Measurements from ENCODE around the gene CYP4F12.
A peak's percentile ranks its signal among the peaks of the same experiment; 100 is the strongest.
"Not testable (repeated sequence)": the region's sequence is repeated elsewhere in the genome, so short reads cannot be mapped to it uniquely, and the experiment has no call there.

The CYP4F12 gene

DNA sequence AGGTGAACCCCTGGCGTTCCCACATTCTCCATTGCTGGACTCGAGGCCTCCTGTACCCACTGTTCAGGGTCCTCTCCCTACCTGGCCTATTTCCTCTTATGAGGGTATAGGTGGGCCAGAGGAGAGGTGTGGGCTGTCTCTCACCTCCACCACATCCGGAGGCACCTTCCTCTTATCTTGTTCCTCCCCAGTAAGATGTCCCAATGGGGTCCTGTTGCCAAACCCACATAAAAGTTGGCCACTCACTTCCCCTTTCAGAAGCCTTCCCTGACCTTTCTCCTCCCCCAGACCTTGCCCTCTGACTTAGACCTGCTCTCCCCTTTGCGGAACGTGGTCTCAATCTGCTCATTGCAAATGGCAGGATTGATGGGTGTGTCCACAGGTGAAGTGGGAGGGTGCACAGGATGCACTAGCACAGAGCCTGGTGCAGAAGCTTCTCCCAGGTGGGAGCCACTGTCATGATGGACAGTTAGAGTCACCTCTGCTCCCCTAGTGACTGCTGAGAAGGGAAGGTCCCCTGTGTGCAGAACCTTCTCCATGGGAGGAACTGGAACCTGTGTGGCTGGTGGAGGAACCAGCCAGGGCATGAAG, 30.9 kb upstream of the CYP4F12 start:
- DNase-seq (ENCODE audit: low spot score in 2 of 2) = no peak
- Mint-ChIP-seq H3K9me3 (peaks cover 4% of the 10 kb centered on the region), H3K27me3 (peaks cover 8% of the 10 kb centered on the region), H3K36me3 (no peaks in the 10 kb centered on the region), H3K4me1 (peaks cover 10% of the 10 kb centered on the region), H3K4me3 (no peak overlapping the region), H3K27ac (no peak overlapping the region)
- ATAC-seq (ENCODE audit: low read depth) = peak; percentile 70

DNA sequence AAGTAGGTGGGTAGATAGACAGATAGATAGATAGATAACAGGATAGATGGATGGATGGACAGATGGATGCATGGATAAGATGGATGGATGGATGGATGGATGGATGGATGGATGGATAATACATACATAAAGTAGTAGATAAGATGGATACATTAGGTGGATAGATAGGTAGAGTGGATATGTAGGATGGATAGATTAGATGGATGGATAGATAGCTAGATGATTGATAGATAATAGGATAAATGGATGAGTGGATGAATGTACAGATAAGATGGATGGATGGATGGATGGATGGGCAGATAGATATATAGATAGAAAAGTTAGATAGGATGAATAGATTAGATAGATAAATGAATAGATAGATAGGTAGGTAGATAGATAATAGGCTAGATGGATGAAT, 30.1 kb upstream of the CYP4F12 start:
- no peak for DNase-seq (ENCODE audit: low spot score in 2 of 2)
- H3K4me3 Mint-ChIP-seq = no peak overlapping the region
- no peak overlapping the region for H3K27ac Mint-ChIP-seq
- peaks cover 4% of the 10 kb centered on the region for H3K9me3 Mint-ChIP-seq
- H3K4me1 Mint-ChIP-seq = peaks cover 10% of the 10 kb centered on the region
- ATAC-seq (ENCODE audit: low read depth) = no peak
- H3K27me3 Mint-ChIP-seq = peaks cover 8% of the 10 kb centered on the region
- no peaks in the 10 kb centered on the region for H3K36me3 Mint-ChIP-seq

DNA sequence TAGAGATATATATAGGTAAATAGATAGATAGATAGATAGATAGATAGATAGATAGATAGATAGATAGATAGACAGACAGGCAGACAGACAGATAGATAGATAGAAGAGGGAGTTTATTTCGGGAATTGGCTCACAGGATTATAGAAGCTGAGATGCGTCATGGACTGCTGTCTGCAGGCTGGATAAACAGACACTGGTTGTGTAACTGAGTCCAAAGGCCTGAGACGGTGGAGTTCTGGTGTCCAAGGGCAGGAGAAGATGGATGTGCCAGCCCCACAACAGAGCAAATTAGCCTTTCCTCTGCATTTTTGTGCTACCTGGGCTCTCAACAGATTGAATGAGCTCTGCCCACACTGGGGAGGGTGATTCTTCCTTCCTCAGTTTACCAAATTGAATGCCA, 29.5 kb upstream of the CYP4F12 start:
- Mint-ChIP-seq H3K4me3 (no peak overlapping the region), H3K27me3 (peaks cover 8% of the 10 kb centered on the region), H3K27ac (no peak overlapping the region), H3K36me3 (no peaks in the 10 kb centered on the region), H3K9me3 (peaks cover 4% of the 10 kb centered on the region), H3K4me1 (peaks cover 10% of the 10 kb centered on the region)
- no peak for ATAC-seq (ENCODE audit: low read depth)
- no peak for DNase-seq (ENCODE audit: low spot score in 2 of 2)

GRCh38 chr19:15644066-15644741, 28.7 kb upstream of the CYP4F12 start:
- Mint-ChIP-seq H3K27ac (no peak overlapping the region), H3K27me3 (peaks cover 8% of the 10 kb centered on the region), H3K36me3 (no peaks in the 10 kb centered on the region), H3K4me3 (no peak overlapping the region), H3K9me3 (peaks cover 4% of the 10 kb centered on the region), H3K4me1 (peaks cover 10% of the 10 kb centered on the region)
- DNase-seq (ENCODE audit: low spot score in 2 of 2) (no peak), ATAC-seq (ENCODE audit: low read depth) (no peak)

- DNase-seq (ENCODE audit: low spot score in 2 of 2) = no peak
- no peak overlapping the region for H3K4me3 Mint-ChIP-seq
- peaks cover 10% of the 10 kb centered on the region for H3K4me1 Mint-ChIP-seq
- no peak for ATAC-seq (ENCODE audit: low read depth)
- no peaks in the 10 kb centered on the region for H3K36me3 Mint-ChIP-seq
- peaks cover 4% of the 10 kb centered on the region for H3K9me3 Mint-ChIP-seq
- H3K27me3 Mint-ChIP-seq = peaks cover 8% of the 10 kb centered on the region
- H3K27ac Mint-ChIP-seq = no peak overlapping the region
Measured at GRCh38 chr19:15644816-15645215, 28.1 kb upstream of the CYP4F12 start.

- Mint-ChIP-seq H3K4me3 (no peak overlapping the region), H3K27me3 (peaks cover 18% of the 10 kb centered on the region), H3K4me1 (no peaks in the 10 kb centered on the region)
Measured at GRCh38 chr19:15649526-15649925, 23.4 kb upstream of the CYP4F12 start.

GRCh38 chr19:15650123-15650522, 22.8 kb upstream of the CYP4F12 start:
- not testable (repeated sequence) for H3K27ac Mint-ChIP-seq; ATAC-seq (ENCODE audit: low read depth); H3K9me3 Mint-ChIP-seq; DNase-seq (ENCODE audit: low spot score in 2 of 2); H3K4me1 Mint-ChIP-seq; H3K36me3 Mint-ChIP-seq; H3K4me3 Mint-ChIP-seq
- peaks cover 19% of the 10 kb centered on the region for H3K27me3 Mint-ChIP-seq

More at GRCh38 chr19:15649526-15649925, 23.4 kb upstream of the CYP4F12 start:
- Mint-ChIP-seq H3K9me3 (no peaks in the 10 kb centered on the region), H3K27ac (no peak overlapping the region), H3K36me3 (no peaks in the 10 kb centered on the region)
- ATAC-seq (ENCODE audit: low read depth) = no peak
- DNase-seq (ENCODE audit: low spot score in 2 of 2) = no peak

DNA sequence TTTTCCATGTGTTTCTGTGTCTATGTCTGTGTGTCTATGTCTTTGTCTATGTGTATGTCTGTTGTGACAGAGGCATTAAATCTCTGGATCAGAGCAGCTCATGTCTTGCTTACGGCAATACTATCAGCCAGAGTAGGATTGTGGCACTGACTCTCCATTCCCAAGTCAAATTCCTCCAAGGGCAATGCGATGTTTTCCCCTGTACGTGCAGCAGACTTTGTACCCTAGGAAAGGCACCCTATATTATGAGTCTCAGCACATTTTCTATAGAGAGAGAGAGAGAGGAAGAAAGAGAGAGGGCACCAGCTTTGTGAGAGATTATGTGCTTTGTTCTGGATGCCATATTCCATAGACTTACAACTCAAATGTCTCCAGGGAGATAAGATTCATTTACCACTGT, 21.1 kb upstream of the CYP4F12 start:
- ATAC-seq (ENCODE audit: low read depth) = no peak
- Mint-ChIP-seq H3K4me3 (no peak overlapping the region), H3K27me3 (peaks cover 18% of the 10 kb centered on the region), H3K27ac (no peak overlapping the region), H3K9me3 (no peaks in the 10 kb centered on the region), H3K36me3 (no peaks in the 10 kb centered on the region), H3K4me1 (no peaks in the 10 kb centered on the region)
- no peak for DNase-seq (ENCODE audit: low spot score in 2 of 2)

DNA sequence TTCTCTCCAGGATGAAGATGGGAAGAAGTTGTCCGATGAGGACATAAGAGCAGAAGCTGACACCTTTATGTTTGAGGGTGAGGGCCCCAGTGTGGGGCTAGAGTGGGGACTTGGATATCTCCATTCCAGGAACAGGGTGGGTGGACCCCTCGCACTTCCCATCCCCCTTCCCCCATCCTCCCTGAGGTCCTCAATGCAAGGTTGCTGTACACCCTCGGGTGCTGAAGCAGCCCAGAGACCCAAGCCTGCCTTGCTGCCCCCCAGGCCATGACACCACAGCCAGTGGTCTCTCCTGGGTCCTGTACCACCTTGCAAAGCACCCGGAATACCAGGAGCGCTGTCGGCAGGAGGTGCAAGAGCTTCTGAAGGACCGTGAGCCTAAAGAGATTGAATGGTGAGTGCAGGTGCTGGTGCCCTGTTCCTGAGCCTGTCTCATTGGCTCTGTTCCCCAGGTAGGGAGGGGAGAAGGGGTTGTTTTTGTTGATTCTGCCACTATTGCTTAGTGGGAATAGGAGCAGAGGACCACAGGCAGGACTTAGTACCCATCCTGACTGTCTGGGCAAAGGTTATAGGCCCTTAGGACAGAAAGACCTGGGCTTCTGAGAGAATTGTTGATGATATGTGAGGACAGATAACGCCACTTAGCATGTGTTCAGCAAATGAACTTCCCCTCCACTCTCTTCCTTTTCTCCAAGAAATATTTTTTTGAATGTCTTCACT, 20.2 kb upstream of the CYP4F12 start:
- DNase-seq (ENCODE audit: low spot score in 2 of 2) = no peak
- Mint-ChIP-seq H3K4me3 (no peak overlapping the region), H3K27me3 (peaks cover 18% of the 10 kb centered on the region), H3K36me3 (no peaks in the 10 kb centered on the region), H3K4me1 (no peaks in the 10 kb centered on the region), H3K27ac (no peak overlapping the region), H3K9me3 (no peaks in the 10 kb centered on the region)
- ATAC-seq (ENCODE audit: low read depth) = no peak

DNA sequence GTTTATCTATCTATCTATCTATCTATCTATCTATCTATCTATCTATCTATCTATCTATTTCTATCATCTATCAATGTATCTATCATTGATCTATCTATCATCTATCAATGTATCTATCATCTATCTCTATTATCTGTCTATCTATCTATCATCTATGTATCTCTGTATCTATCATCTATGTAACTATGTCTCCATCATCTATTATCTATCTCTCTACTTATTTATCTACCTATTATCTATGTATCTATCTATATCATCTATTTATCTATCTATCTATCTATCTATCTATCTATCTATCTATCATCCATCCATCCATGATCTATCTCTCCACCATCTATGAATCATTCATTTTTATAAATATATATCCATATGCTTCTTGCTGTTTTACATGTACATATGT, 16.4 kb upstream of the CYP4F12 start:
- no peaks in the 10 kb centered on the region for H3K36me3 Mint-ChIP-seq
- H3K27ac Mint-ChIP-seq = no peak overlapping the region
- ATAC-seq (ENCODE audit: low read depth) (no peak), DNase-seq (ENCODE audit: low spot score in 2 of 2) (no peak)
- H3K4me1 Mint-ChIP-seq = no peaks in the 10 kb centered on the region
- peaks cover 20% of the 10 kb centered on the region for H3K27me3 Mint-ChIP-seq
- peaks cover 2% of the 10 kb centered on the region for H3K9me3 Mint-ChIP-seq
- H3K4me3 Mint-ChIP-seq = no peak overlapping the region

- Mint-ChIP-seq H3K9me3 (peaks cover 2% of the 10 kb centered on the region), H3K36me3 (no peaks in the 10 kb centered on the region), H3K4me3 (no peak overlapping the region), H3K27ac (no peak overlapping the region), H3K27me3 (peaks cover 9% of the 10 kb centered on the region), H3K4me1 (no peaks in the 10 kb centered on the region)
- no peak for DNase-seq (ENCODE audit: low spot score in 2 of 2)
- ATAC-seq (ENCODE audit: low read depth) = no peak
Measured at GRCh38 chr19:15663247-15663646, 9.6 kb upstream of the CYP4F12 start.

DNA sequence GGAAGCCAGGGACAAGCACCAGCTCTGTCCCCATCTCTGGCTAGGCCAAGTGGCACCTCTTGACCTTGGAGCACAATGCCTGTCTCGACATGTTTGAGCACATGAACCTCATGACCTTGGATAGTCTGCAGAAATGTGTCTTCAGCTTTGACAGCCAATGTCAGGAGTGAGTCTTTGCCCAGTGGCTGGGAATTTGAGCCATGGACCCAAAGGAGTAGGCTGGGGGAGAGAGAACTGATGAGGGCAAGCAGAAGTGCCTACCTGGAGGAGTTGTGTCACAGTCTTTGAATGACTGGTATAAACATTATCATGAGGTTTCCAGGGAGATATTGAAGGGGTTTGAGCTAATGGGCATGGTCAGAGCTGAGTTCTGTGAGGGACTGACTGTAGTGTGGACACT, 6.7 kb upstream of the CYP4F12 start:
- Mint-ChIP-seq H3K36me3 (no peaks in the 10 kb centered on the region), H3K4me3 (no peak overlapping the region), H3K4me1 (no peaks in the 10 kb centered on the region), H3K27me3 (peaks cover 12% of the 10 kb centered on the region), H3K27ac (no peak overlapping the region), H3K9me3 (no peaks in the 10 kb centered on the region)
- no peak for DNase-seq (ENCODE audit: low spot score in 2 of 2)
- ATAC-seq (ENCODE audit: low read depth) = no peak

DNA sequence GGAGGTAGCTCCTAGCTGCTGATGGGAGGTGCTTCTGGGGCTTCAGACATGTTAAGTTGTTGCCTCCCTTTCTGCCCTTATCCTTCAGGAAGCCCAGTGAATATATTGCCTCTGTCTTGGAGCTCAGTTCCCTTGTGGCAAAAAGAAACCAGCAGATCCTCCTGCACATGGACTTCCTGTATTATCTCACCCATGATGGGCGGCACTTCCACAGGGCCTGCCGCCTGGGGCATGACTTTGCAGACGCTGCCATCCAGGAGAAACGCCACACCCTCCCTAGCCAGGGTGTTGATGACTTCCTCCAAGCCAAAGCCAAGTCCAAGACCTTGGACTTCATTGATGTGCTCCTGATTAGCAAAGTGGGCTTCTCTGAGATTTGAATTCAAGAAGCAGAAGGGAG, 6.0 kb upstream of the CYP4F12 start:
- Mint-ChIP-seq H3K9me3 (no peaks in the 10 kb centered on the region), H3K27ac (no peak overlapping the region)
- ATAC-seq (ENCODE audit: low read depth) = no peak

GRCh38 chr19:15669440-15669839, 3.4 kb upstream of the CYP4F12 start:
- no peak for ATAC-seq (ENCODE audit: low read depth)
- peaks cover 1% of the 10 kb centered on the region for H3K4me1 Mint-ChIP-seq

More for the DNA sequence above, 6.0 kb upstream of the CYP4F12 start:
- no peak overlapping the region for H3K4me3 Mint-ChIP-seq
- no peaks in the 10 kb centered on the region for H3K4me1 Mint-ChIP-seq
- H3K36me3 Mint-ChIP-seq = no peaks in the 10 kb centered on the region
- no peak for DNase-seq (ENCODE audit: low spot score in 2 of 2)
- peaks cover 9% of the 10 kb centered on the region for H3K27me3 Mint-ChIP-seq

More at GRCh38 chr19:15669440-15669839, 3.4 kb upstream of the CYP4F12 start:
- peaks cover 1% of the 10 kb centered on the region for H3K9me3 Mint-ChIP-seq
- DNase-seq (ENCODE audit: low spot score in 2 of 2) = no peak
- no peak overlapping the region for H3K27ac Mint-ChIP-seq
- no peak overlapping the region for H3K4me3 Mint-ChIP-seq
- no peaks in the 10 kb centered on the region for H3K36me3 Mint-ChIP-seq
- peaks cover 6% of the 10 kb centered on the region for H3K27me3 Mint-ChIP-seq
